Keratinocyte (primary cell): ENCODE results near the gene OR1D5. TPM values are rescaled to one million over a fixed set of nuclear protein-coding genes. Genes with fewer than 3 reads are reported as not detected.

Experiments used
- DNase-seq: peaks from one replicate; pipeline ENCODE4 v3.0.0-alpha.2; 2011; ENCODE audit warnings: low read depth, missing footprints, low spot score
- FAIRE-seq: peaks from 2 replicates; lab custom pipeline; 2011; peaks lifted over from hg19 to GRCh38; lab: Jason Lieb, UNC
- H2AFZ ChIP-seq: 2 replicates; pipeline ENCODE4 v1.6.0; 2012; ENCODE audit warnings: low read length, control low read depth, inconsistent platforms; ENCODE audit not compliant: control insufficient read depth
- H3K27ac ChIP-seq: 2 replicates; pipeline ENCODE4 v1.5.1; 2011; ENCODE audit warnings: low read length; ENCODE audit not compliant: control insufficient read depth, insufficient read depth
- H3K27me3 ChIP-seq: 3 replicates; pipeline ENCODE4 v1.6.0; 2011; ENCODE audit warnings: low read length; ENCODE audit not compliant: control insufficient read depth, insufficient read depth; ENCODE audit errors: extremely low read depth
- H3K36me3 ChIP-seq, 2 experiments: 2 replicates in 1 of 2; 3 replicates in 1 of 2; pipeline ENCODE4 v1.5.1; 2011; ENCODE audit warnings: low read length in 2 of 2, mild to moderate bottlenecking in 1 of 2; ENCODE audit not compliant: control insufficient read depth in 2 of 2, insufficient read depth in 2 of 2; ENCODE audit errors: extremely low read depth in 1 of 2
- H3K4me1 ChIP-seq: 3 replicates; pipeline ENCODE4 v1.5.1; 2011; ENCODE audit warnings: low read length; ENCODE audit not compliant: control insufficient read depth, insufficient read depth; ENCODE audit errors: extremely low read depth
- H3K4me2 ChIP-seq: 3 replicates; pipeline ENCODE4 v1.6.0; 2011; ENCODE audit warnings: low read depth, low read length; ENCODE audit not compliant: control insufficient read depth, insufficient read depth; ENCODE audit errors: extremely low read depth
- H3K4me3 ChIP-seq, 3 experiments: fragments of 200-600 bp in 1 of 3; sonication (generic) in 1 of 3; 2 replicates in 2 of 3; 3 replicates in 1 of 3; pipeline ENCODE4 v1.5.1; 2011 to 2016; ENCODE audit warnings: low read length in 3 of 3, mild to moderate bottlenecking in 3 of 3, control low read depth in 2 of 3, inconsistent platforms in 1 of 3, low read depth in 1 of 3, mixed read lengths in 1 of 3, mixed run types in 1 of 3, moderate library complexity in 1 of 3; ENCODE audit not compliant: control insufficient read depth in 2 of 3, insufficient read depth in 2 of 3; ENCODE audit errors: extremely low read depth in 1 of 3
- H3K79me2 ChIP-seq: 2 replicates; pipeline ENCODE4 v1.6.0; 2012; ENCODE audit warnings: low read length; ENCODE audit not compliant: control insufficient read depth, insufficient read depth
- H3K9ac ChIP-seq: 3 replicates; pipeline ENCODE4 v1.6.0; 2011; ENCODE audit warnings: low read length; ENCODE audit not compliant: control insufficient read depth, insufficient read depth; ENCODE audit errors: extremely low read depth
- H3K9me1 ChIP-seq: 3 replicates; pipeline ENCODE4 v1.6.0; 2011; ENCODE audit warnings: low read length; ENCODE audit not compliant: control insufficient read depth, insufficient read depth; ENCODE audit errors: extremely low read depth
- H3K9me3 ChIP-seq: 2 replicates; pipeline ENCODE4 v1.5.1; 2012; ENCODE audit warnings: low read depth, low read length; ENCODE audit not compliant: control insufficient read depth
- H4K20me1 ChIP-seq: 3 replicates; pipeline ENCODE4 v1.6.0; 2011; ENCODE audit warnings: low read length; ENCODE audit not compliant: control insufficient read depth, insufficient read depth; ENCODE audit errors: extremely low read depth
- CTCF ChIP-seq, 3 experiments: IDR thresholded peaks in 1 of 3; conservative IDR thresholded peaks in 1 of 3; optimal IDR thresholded peaks in 1 of 3; 2 replicates in 2 of 3; 3 replicates in 1 of 3; pipeline versions ENCODE3 to v1.5.1; 2011; ENCODE audit warnings: low read length in 3 of 3, mild to moderate bottlenecking in 3 of 3, moderate library complexity in 2 of 3, control low read depth in 1 of 3, inconsistent platforms in 1 of 3; ENCODE audit not compliant: insufficient read depth in 2 of 3; ENCODE audit errors: extremely low read depth in 1 of 3
- EZH2 ChIP-seq: IDR thresholded peaks from one replicate; pipeline ENCODE4 v1.6.1; 2012; ENCODE audit warnings: inconsistent platforms, mild to moderate bottlenecking, low read length, moderate library complexity
- dilution Hi-C: fragments of 300-500 bp; cut with MboI; formaldehyde crosslinking; loops from one replicate; pipeline ENCODE4 v1.7.0; 2020; ENCODE audit warnings: low sequenced_read_pairs; ENCODE audit not compliant: extremely low pct_ligation_motif_present
- polyA plus RNA-seq, 5 experiments: library from polyadenylated mRNA; depleted of rRNA in 3 of 5; stranded (reverse) in 3 of 5; stranded (forward) in 1 of 5; unstranded in 1 of 5; fragments of >200 nt; gene quantifications; 1 replicate in 1 of 5; 2 replicates in 3 of 5; 3 replicates in 1 of 5; pipeline versions ENCODE4 v1.2.1 to v1.2.3, GENCODE V29; 2011 to 2012; ENCODE audit warnings: missing spikeins in 2 of 5, low read depth in 1 of 5, low replicate concordance in 1 of 5

Gene OR1D5
- polyA plus RNA-seq, 1 donor (not counting 4 experiments of a cell fraction or from before 2014, with no cell fraction given), result not detected

- FAIRE-seq (no peak), DNase-seq (no peak)
- H3K9me1 ChIP-seq, result no peaks in the 10 kb centered on the region
- no peaks in the 10 kb centered on the region for H3K79me2 ChIP-seq
- H2AFZ ChIP-seq, result no peak overlapping the region
- TF ChIP-seq CTCF (optimal IDR thresholded peaks at IDR 0.05 in 1 of 3, IDR thresholded peaks at IDR 0.05 in 1 of 3, conservative IDR thresholded peaks at IDR 0.05 in 1 of 3; ENCODE audit: extremely low read depth in 1 of 3, insufficient read depth in 2 of 3, low read length in 3 of 3) (no peak), EZH2 (no peak)
- H4K20me1 ChIP-seq, result no peaks in the 10 kb centered on the region
- dilution Hi-C loops, result no loop called here
- no peak overlapping the region for H3K9ac ChIP-seq
- H3K9me3 ChIP-seq, result no peaks in the 10 kb centered on the region
- H3K4me2 ChIP-seq, result no peak overlapping the region
- no peak overlapping the region for H3K27ac ChIP-seq
- H3K27me3 ChIP-seq, result no peaks in the 10 kb centered on the region
- no peak overlapping the region for H3K4me3 ChIP-seq
- peaks cover 16% of the 10 kb centered on the region for H3K4me1 ChIP-seq
- peaks cover 19 to 34% of the 10 kb centered on the region in 2 experiments for H3K36me3 ChIP-seq
Observed at GRCh38 chr17:3026125-3026855, 37.1 kb downstream of the OR1D5 start.

- H3K27me3 ChIP-seq, result no peaks in the 10 kb centered on the region
- FAIRE-seq, result no peak
- H3K79me2 ChIP-seq, result no peaks in the 10 kb centered on the region
- H3K27ac ChIP-seq, result no peak overlapping the region
- H3K4me1 ChIP-seq, result peaks cover 11% of the 10 kb centered on the region
- DNase-seq, result no peak
- no peak overlapping the region for H3K4me3 ChIP-seq
- no peak overlapping the region for H2AFZ ChIP-seq
- H3K9me1 ChIP-seq, result no peaks in the 10 kb centered on the region
- TF ChIP-seq EZH2 (no peak), CTCF (optimal IDR thresholded peaks at IDR 0.05 in 1 of 3, IDR thresholded peaks at IDR 0.05 in 1 of 3, conservative IDR thresholded peaks at IDR 0.05 in 1 of 3; ENCODE audit: extremely low read depth in 1 of 3, insufficient read depth in 2 of 3, low read length in 3 of 3) (no peak)
- dilution Hi-C loops, result no loop called here
- H3K4me2 ChIP-seq, result no peak overlapping the region
- peaks cover 18 to 33% of the 10 kb centered on the region in 2 experiments for H3K36me3 ChIP-seq
- no peaks in the 10 kb centered on the region for H3K9me3 ChIP-seq
- H4K20me1 ChIP-seq, result no peaks in the 10 kb centered on the region
- no peak overlapping the region for H3K9ac ChIP-seq
Observed at GRCh38 chr17:3025421-3026124, 37.8 kb downstream of the OR1D5 start.
